Neural progenitor cell (in vitro differentiated cells): Measurements from ENCODE around the gene HLA-C. TPM values are rescaled to one million over a fixed set of nuclear protein-coding genes. Genes with fewer than 3 reads are reported as not detected.

Experiments
- DNase-seq: peaks from one replicate; pipeline ENCODE4 v3.0.0-alpha.2; 2016; ENCODE audit warnings: low spot score
- H2AFZ ChIP-seq: fragments of 200-600 bp; sonication (generic); replicated peaks from 2 replicates; pipeline ENCODE4 v1.6.1; 2016; ENCODE audit warnings: antibody characterized with exemption
- H3F3A ChIP-seq: fragments of 200-600 bp; sonication (generic); 2 replicates; pipeline ENCODE4 v1.6.1; 2016; ENCODE audit warnings: antibody characterized with exemption, low read depth
- H3K27ac ChIP-seq: fragments of 200-600 bp; sonication (generic); 2 replicates; pipeline ENCODE4 v1.5.1; 2016; ENCODE audit warnings: mild to moderate bottlenecking
- H3K27me3 ChIP-seq: fragments of 200-600 bp; sonication (generic); 2 replicates; pipeline ENCODE4 v1.6.1; 2016; ENCODE audit warnings: mild to moderate bottlenecking, moderate library complexity
- H3K36me3 ChIP-seq: fragments of 200-600 bp; sonication (generic); 2 replicates; pipeline ENCODE4 v1.5.1; 2016
- H3K4me1 ChIP-seq: fragments of 200-600 bp; sonication (generic); 2 replicates; pipeline ENCODE4 v1.6.1; 2016; ENCODE audit warnings: mixed run types
- H3K4me2 ChIP-seq: fragments of 200-600 bp; sonication (generic); 2 replicates; pipeline ENCODE4 v1.6.1; 2016
- H3K4me3 ChIP-seq: fragments of 200-600 bp; sonication (generic); 2 replicates; pipeline ENCODE4 v1.5.1; 2016
- H3K79me2 ChIP-seq: fragments of 200-600 bp; sonication (generic); 2 replicates; pipeline ENCODE4 v1.6.1; 2016; ENCODE audit warnings: low read depth
- H3K9ac ChIP-seq: fragments of 200-600 bp; sonication (generic); 2 replicates; pipeline ENCODE4 v1.6.1; 2016
- H3K9me3 ChIP-seq: fragments of 200-600 bp; sonication (generic); 2 replicates; pipeline ENCODE4 v1.5.1; 2016; ENCODE audit warnings: low read depth
- H4K20me1 ChIP-seq: fragments of 200-600 bp; sonication (generic); 2 replicates; pipeline ENCODE4 v1.6.1; 2016; ENCODE audit warnings: low read depth
- H3K27ac Mint-ChIP-seq: 3 replicates; pipeline ENCODE4 v1.8.0; 2021; ENCODE audit warnings: mixed read lengths
- H3K27me3 Mint-ChIP-seq: 2 replicates; pipeline ENCODE4 v1.8.0; 2022; ENCODE audit warnings: low read depth, mild to moderate bottlenecking, inconsistent platforms, moderate library complexity, mixed read lengths; ENCODE audit not compliant: insufficient read depth
- H3K36me3 Mint-ChIP-seq: 3 replicates; pipeline ENCODE4 v1.8.0; 2021; ENCODE audit warnings: mixed read lengths
- H3K4me1 Mint-ChIP-seq: 3 replicates; pipeline ENCODE4 v1.8.0; 2021; ENCODE audit warnings: mixed read lengths
- H3K4me3 Mint-ChIP-seq: 3 replicates; pipeline ENCODE4 v1.8.0; 2021; ENCODE audit warnings: mild to moderate bottlenecking, moderate library complexity, mixed read lengths
- H3K9me3 Mint-ChIP-seq: 3 replicates; pipeline ENCODE4 v1.8.0; 2020; ENCODE audit warnings: mixed read lengths
- CTCF ChIP-seq: fragments of 200-600 bp; sonication (generic); IDR thresholded peaks from 2 replicates; pipeline ENCODE4 v1.5.1; 2017; ENCODE audit warnings: antibody characterized with exemption, mild to moderate bottlenecking
- EZH2 ChIP-seq: fragments of 200-600 bp; sonication (generic); IDR thresholded peaks from 2 replicates; pipeline ENCODE4 v1.6.1; 2017; ENCODE audit warnings: antibody characterized with exemption, mild to moderate bottlenecking, moderate library complexity
- EZH2phosphoT487 ChIP-seq: fragments of 200-600 bp; sonication (generic); IDR thresholded peaks from 2 replicates; pipeline ENCODE4 v1.6.1; 2017; ENCODE audit warnings: antibody characterized with exemption
- total RNA-seq: library from RNA; depleted of rRNA; stranded (reverse); fragments of >200 nt; gene quantifications from 2 replicates; pipeline ENCODE4 v1.2.3, GENCODE V29; 2015; ENCODE audit warnings: low replicate concordance

The HLA-C gene
- 65.2 and 170 TPM in 2 replicates for total RNA-seq

- H3K27me3 Mint-ChIP-seq: peaks cover 41% of the 10 kb centered on the region
- Histone ChIP-seq H3K9me3 (no peaks in the 10 kb centered on the region), H4K20me1 (no peaks in the 10 kb centered on the region), H3F3A (no peaks in the 10 kb centered on the region), H3K79me2 (no peaks in the 10 kb centered on the region), H3K9ac (no peak within 1 kb of the TSS), H3K4me1 (no peaks in the 10 kb centered on the region), H3K36me3 (no peaks in the 10 kb centered on the region), H3K4me2 (peak within 1 kb of the TSS; percentile 78), H3K4me3 (peak within 1 kb of the TSS; percentile 68), H3K27me3 (peaks cover 14% of the 10 kb centered on the region), H2AFZ (peak within 1 kb of the TSS; percentile 91), H3K27ac (no peak within 1 kb of the TSS)
- peak; percentile 95 for DNase-seq
- H3K9me3 Mint-ChIP-seq: no peaks in the 10 kb centered on the region
- peak within 1 kb of the TSS; percentile 84 for H3K4me3 Mint-ChIP-seq
- no peak for TF ChIP-seq EZH2phosphoT487
- TF ChIP-seq EZH2: no peak
- TF ChIP-seq CTCF: no peak
- H3K27ac Mint-ChIP-seq: no peak within 1 kb of the TSS
- peaks cover 8% of the 10 kb centered on the region for H3K36me3 Mint-ChIP-seq
- H3K4me1 Mint-ChIP-seq: peaks cover 13% of the 10 kb centered on the region
These were observed at the start of gene HLA-C for GRCh38 chr6:31271641-31272357. TSS of gene HLA-C (minus strand) at chr6:31272092. CDS start at chr6:31272071, 21 bp downstream.

- H3K9me3 ChIP-seq: no peaks in the 10 kb centered on the region
- H3K4me1 ChIP-seq: no peaks in the 10 kb centered on the region
- no peaks in the 10 kb centered on the region for H3K36me3 ChIP-seq
- H3K4me2 ChIP-seq: no peak overlapping the region
- H3K9ac ChIP-seq: no peak overlapping the region
- H3K4me3 ChIP-seq: no peak overlapping the region
- peaks cover 9% of the 10 kb centered on the region for H3K27me3 Mint-ChIP-seq
- H3K4me3 Mint-ChIP-seq: no peak overlapping the region
- no peak for DNase-seq
- H2AFZ ChIP-seq: no peak overlapping the region
- H3K4me1 Mint-ChIP-seq: no peaks in the 10 kb centered on the region
- H3K36me3 Mint-ChIP-seq: no peaks in the 10 kb centered on the region
- H3K27me3 ChIP-seq: no peaks in the 10 kb centered on the region
- H4K20me1 ChIP-seq: no peaks in the 10 kb centered on the region
- TF ChIP-seq EZH2: no peak
- TF ChIP-seq EZH2phosphoT487: no peak
- no peak for TF ChIP-seq CTCF
- no peaks in the 10 kb centered on the region for H3K9me3 Mint-ChIP-seq
- H3K27ac Mint-ChIP-seq: no peak overlapping the region
- H3K79me2 ChIP-seq: no peaks in the 10 kb centered on the region
- H3K27ac ChIP-seq: no peak overlapping the region
- H3F3A ChIP-seq: no peaks in the 10 kb centered on the region
These were observed 49.3 kb upstream of the HLA-C start for GRCh38 chr6:31321005-31321707.

- no peak overlapping the region for H2AFZ ChIP-seq
- no peaks in the 10 kb centered on the region for H3K4me1 ChIP-seq
- H3K9me3 Mint-ChIP-seq: no peaks in the 10 kb centered on the region
- no peaks in the 10 kb centered on the region for H3K36me3 Mint-ChIP-seq
- no peak for DNase-seq
- no peaks in the 10 kb centered on the region for H3F3A ChIP-seq
- no peak overlapping the region for H3K27ac ChIP-seq
- no peaks in the 10 kb centered on the region for H3K27me3 ChIP-seq
- H3K4me3 ChIP-seq: no peak overlapping the region
- H3K9ac ChIP-seq: no peak overlapping the region
- no peak for TF ChIP-seq EZH2phosphoT487
- no peak for TF ChIP-seq EZH2
- TF ChIP-seq CTCF: no peak
- no peak overlapping the region for H3K27ac Mint-ChIP-seq
- peaks cover 9% of the 10 kb centered on the region for H3K4me1 Mint-ChIP-seq
- H3K27me3 Mint-ChIP-seq: peaks cover 9% of the 10 kb centered on the region
- H4K20me1 ChIP-seq: no peaks in the 10 kb centered on the region
- H3K36me3 ChIP-seq: no peaks in the 10 kb centered on the region
- no peak overlapping the region for H3K4me2 ChIP-seq
- H3K79me2 ChIP-seq: no peaks in the 10 kb centered on the region
- no peak overlapping the region for H3K4me3 Mint-ChIP-seq
- H3K9me3 ChIP-seq: no peaks in the 10 kb centered on the region
These were observed 45.1 kb upstream of the HLA-C start for GRCh38 chr6:31317036-31317435.
